COLO829 (cell line): ENCODE results near the gene NECTIN3.
A peak's percentile ranks its signal among the peaks of the same experiment; 100 is the strongest.

Experiments used
- DNase-seq: peaks from one replicate; pipeline ENCODE4 v3.0.0; 2012; ENCODE audit warnings: low spot score

Gene NECTIN3, protein sequence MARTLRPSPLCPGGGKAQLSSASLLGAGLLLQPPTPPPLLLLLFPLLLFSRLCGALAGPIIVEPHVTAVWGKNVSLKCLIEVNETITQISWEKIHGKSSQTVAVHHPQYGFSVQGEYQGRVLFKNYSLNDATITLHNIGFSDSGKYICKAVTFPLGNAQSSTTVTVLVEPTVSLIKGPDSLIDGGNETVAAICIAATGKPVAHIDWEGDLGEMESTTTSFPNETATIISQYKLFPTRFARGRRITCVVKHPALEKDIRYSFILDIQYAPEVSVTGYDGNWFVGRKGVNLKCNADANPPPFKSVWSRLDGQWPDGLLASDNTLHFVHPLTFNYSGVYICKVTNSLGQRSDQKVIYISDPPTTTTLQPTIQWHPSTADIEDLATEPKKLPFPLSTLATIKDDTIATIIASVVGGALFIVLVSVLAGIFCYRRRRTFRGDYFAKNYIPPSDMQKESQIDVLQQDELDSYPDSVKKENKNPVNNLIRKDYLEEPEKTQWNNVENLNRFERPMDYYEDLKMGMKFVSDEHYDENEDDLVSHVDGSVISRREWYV

GRCh38 chr3:111071257-111072030, at the start of gene NECTIN3:
Gene NECTIN3 (plus strand): TSS chr3:111071816. CDS start chr3:111072018, 202 bp downstream.
- DNase-seq: peak; percentile 91

GRCh38 chr3:111027868-111028267, 43.7 kb upstream of the NECTIN3 start:
- no peak for DNase-seq

- no peak for DNase-seq
These were observed 40.1 kb upstream of the NECTIN3 start for GRCh38 chr3:111031538-111031937.

- no peak for DNase-seq
These were observed 38.9 kb upstream of the NECTIN3 start for GRCh38 chr3:111032677-111033076.

GRCh38 chr3:111033470-111034050, 38.1 kb upstream of the NECTIN3 start:
- DNase-seq: no peak

DNA sequence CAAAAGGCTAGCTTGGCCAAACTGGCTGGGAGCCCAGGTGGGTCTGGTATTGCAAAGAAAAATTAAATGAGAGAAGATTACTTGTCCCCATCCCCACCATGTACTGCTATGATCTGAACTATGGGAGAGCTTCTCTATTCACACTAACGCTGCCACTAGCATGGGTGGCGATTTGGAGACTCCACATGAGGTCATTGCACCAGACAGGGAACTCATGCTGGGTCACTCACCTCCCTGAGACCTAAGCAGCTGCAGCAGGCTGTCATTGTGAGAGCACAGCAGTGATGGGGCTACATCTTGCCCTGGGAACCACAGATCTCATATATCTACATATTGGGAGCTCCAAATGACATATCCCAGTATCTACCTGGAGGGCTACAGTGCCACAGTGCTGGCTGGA, 36.3 kb upstream of the NECTIN3 start:
- no peak for DNase-seq

GRCh38 chr3:111035902-111036301, 35.7 kb upstream of the NECTIN3 start:
- DNase-seq: no peak

DNA sequence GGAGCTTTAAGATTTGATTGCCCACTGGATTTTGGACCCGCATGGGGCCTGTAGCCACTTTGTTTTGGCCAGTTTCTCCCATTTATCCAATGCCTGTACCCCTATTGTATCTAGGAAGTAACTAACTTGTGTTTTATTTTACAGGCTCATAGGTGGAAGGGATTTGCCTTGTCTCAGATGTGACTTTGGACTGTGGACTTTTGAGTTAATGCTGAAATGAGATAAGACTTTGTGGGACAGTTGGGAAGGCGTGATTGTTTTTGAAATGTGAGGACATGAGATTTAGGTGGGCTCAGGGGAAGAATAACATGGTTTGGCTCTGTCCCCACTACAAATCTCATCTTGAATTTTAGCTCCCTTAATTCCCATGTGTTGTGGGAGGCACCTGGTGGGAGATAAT, 30.7 kb upstream of the NECTIN3 start:
- DNase-seq: no peak

- DNase-seq: no peak
These were observed 26.1 kb upstream of the NECTIN3 start for GRCh38 chr3:111045564-111045963.

DNA sequence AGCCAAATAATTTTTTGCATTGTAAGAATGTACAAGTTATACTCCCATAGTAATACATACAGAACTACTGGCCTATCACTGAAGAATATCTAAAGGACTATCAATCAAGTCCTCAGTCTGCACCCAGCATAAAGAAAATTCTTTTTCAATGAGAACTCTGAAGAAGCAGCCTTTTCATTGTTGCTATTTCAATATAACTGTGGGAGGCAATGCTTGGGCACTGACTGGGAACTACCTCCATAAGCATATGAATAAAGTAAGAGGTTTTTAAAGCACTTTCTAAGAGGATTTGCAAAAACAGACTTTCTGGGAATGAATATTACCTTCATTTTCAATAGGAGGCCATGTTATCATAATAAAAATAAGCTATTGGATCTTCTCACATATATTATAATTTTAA, 24.6 kb upstream of the NECTIN3 start:
- no peak for DNase-seq

- DNase-seq: no peak
These were observed 23.7 kb upstream of the NECTIN3 start for GRCh38 chr3:111047812-111048435.

DNA sequence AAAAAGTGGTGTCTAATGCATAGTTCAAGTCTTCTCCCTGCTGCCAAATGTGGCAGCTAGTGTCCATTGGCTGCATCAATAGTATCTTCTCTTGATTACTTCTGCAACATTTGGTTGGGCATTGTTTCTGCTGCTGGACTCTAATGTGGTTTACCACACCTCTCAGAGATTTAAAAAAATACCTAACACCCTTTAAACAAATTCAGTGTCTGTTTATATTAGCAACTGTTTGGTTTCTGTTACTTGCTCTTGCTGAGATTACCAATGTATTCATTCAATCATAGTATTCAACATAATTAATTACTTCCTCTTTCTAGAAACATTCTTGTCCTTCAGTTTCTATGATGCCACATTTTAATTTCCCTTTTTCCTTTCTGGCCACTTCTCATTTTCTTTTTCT, 20.3 kb upstream of the NECTIN3 start:
- no peak for DNase-seq

- DNase-seq: no peak
These were observed 3.0 kb upstream of the NECTIN3 start for GRCh38 chr3:111068574-111068973.

DNA sequence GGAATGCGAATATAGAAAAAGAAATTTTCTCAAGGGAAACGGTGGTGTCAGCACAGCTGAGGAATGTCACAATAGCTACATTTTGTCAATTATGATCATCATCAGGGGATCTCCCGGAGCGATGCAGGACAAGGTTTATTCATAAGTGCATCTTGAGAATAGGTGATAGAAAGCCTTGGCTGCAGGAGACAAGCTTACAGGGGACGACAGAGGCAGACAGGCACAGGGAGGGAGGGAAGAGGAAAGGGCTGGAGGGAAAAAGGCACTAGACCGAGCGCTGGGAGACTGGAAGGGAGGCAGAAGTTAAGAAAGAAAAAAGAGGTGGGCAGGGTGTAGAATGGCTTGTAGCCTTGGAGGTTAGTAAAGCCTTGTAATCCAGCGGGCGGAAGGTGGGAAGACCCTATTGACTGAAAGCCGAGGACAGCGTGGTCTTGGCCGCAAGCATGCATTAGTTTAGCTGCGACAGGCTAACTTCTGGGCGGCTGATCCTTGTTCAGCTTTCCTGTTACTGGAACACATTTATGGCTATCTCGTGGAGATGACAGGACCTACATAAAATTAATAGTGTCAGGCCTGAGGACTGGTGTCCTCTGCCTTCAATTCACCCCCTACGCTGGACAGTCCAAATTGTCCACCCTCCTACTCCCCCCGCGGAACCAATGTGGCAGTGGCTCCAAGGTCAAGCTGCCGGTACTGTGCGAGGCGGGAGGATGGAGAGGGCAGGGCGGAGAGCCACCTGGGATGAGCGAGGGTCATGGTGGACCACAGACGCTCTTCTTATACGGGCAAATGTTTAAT, 1.4 kb upstream of the NECTIN3 start:
- DNase-seq: no peak

- DNase-seq: no peak
These were observed 802 bp upstream of the NECTIN3 start for GRCh38 chr3:111070772-111071256.

GRCh38 chr3:111072031-111072921, 660 bp downstream of the NECTIN3 start:
- no peak for DNase-seq

GRCh38 chr3:111073218-111073617, 1.6 kb downstream of the NECTIN3 start:
- no peak for DNase-seq

- DNase-seq: no peak
These were observed 5.1 kb downstream of the NECTIN3 start for GRCh38 chr3:111076732-111077131.

- no peak for DNase-seq
These were observed 5.8 kb downstream of the NECTIN3 start for GRCh38 chr3:111077369-111077768.

- DNase-seq: peak; percentile 58
These were observed 8.8 kb downstream of the NECTIN3 start for GRCh38 chr3:111080413-111080812.
